B cell (primary cell): ENCODE data around the gene SLC13A2.

Experiments used
- EZH2 ChIP-seq: IDR thresholded peaks from 2 replicates; pipeline ENCODE4 v1.6.1; 2012; ENCODE audit warnings: borderline replicate concordance, low read depth, mild to moderate bottlenecking, moderate library complexity, low read length; ENCODE audit not compliant: insufficient read depth, poor library complexity, severe bottlenecking
- TF ChIP-seq, protein P1 (sequence below): fragments of 200-600 bp; IDR thresholded peaks from one replicate; pipeline ENCODE4 v1.8.0; 2022; ENCODE audit warnings: antibody characterized with exemption, mild to moderate bottlenecking

DNA sequence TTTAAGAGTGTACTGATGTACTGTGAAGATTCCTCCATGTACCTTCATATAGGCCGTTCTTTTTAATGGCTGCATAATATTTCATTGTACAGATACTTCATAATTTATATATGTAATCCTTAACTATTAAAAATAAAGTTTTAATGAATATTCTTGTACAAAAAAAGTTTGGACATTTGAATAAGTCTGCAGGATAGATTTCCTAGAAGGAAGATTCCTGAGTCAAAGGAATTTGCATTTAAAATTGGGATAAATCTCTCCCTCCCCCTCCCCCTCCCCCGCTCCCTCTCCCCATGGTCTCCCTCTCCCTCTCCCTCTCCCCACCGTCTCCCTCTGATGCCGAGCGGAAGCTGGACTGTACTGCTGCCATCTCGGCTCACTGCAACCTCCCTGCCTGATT lies 15.6 kb upstream of the SLC13A2 start:
- TF ChIP-seq, protein P1, sequence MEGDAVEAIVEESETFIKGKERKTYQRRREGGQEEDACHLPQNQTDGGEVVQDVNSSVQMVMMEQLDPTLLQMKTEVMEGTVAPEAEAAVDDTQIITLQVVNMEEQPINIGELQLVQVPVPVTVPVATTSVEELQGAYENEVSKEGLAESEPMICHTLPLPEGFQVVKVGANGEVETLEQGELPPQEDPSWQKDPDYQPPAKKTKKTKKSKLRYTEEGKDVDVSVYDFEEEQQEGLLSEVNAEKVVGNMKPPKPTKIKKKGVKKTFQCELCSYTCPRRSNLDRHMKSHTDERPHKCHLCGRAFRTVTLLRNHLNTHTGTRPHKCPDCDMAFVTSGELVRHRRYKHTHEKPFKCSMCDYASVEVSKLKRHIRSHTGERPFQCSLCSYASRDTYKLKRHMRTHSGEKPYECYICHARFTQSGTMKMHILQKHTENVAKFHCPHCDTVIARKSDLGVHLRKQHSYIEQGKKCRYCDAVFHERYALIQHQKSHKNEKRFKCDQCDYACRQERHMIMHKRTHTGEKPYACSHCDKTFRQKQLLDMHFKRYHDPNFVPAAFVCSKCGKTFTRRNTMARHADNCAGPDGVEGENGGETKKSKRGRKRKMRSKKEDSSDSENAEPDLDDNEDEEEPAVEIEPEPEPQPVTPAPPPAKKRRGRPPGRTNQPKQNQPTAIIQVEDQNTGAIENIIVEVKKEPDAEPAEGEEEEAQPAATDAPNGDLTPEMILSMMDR = no peak
- TF ChIP-seq EZH2 = no peak
